Pancreas (tissue), 10 donors: ENCODE results near the gene MACROD2. TPM values are rescaled to one million over a fixed set of nuclear protein-coding genes. Genes with fewer than 3 reads are reported as not detected.

Experiments
- ATAC-seq, 4 donors: fragments of 200-7000 bp; cut with Tn5 transposase; one replicate each; pipeline versions ENCODE4 v1.8.0 to v1.9.1; 2020; ENCODE audit warnings: mild to moderate bottlenecking in 4 of 4, moderate library complexity in 4 of 4
- DNase-seq, 6 donors: peaks; one replicate each; pipeline ENCODE4 v3.0.0-alpha.2; 2020
- FAIRE-seq: peaks from 2 replicates; lab custom pipeline; 2012; peaks lifted over from hg19 to GRCh38; lab: Jason Lieb, UNC
- H3K27ac ChIP-seq, 4 donors: fragments of 200-600 bp; sonication (generic); 1 replicate in 3 of 4; 2 replicates in 1 of 4; pipeline versions ENCODE4 v1.5.0 to v1.8.0; 2020
- H3K27me3 ChIP-seq, 4 donors: fragments of 200-600 bp; one replicate each; pipeline ENCODE4 v1.8.0; 2021
- H3K36me3 ChIP-seq, 3 donors: fragments of 200-600 bp; sonication (generic) in 1 of 3; one replicate each; pipeline versions ENCODE4 v1.5.0 to v1.8.0; 2020 to 2021
- H3K4me1 ChIP-seq, 3 donors: fragments of 200-600 bp; one replicate each; pipeline ENCODE4 v1.8.0; 2021
- H3K4me3 ChIP-seq, 4 donors: fragments of 200-600 bp; sonication (generic) in 2 of 4; one replicate each; pipeline versions ENCODE4 v1.5.0 to v1.8.0; 2020 to 2021
- H3K9me3 ChIP-seq, 4 donors: fragments of 200-600 bp; one replicate each; pipeline ENCODE4 v1.8.0; 2021
- CTCF ChIP-seq, 4 donors: fragments of 200-600 bp; sonication (generic) in 3 of 4; IDR thresholded peaks; one replicate each; pipeline versions ENCODE4 v1.5.0 to v1.8.0; 2021; ENCODE audit warnings: antibody characterized with exemption in 4 of 4
- WGBS, 2 donors: extraction: QIAGEN DNeasy Blood & Tissue Kit; methylation state at CpG; one replicate each; pipeline ENCODE4 v1.1.7; 2013; 5-methylcytosine and 5-hydroxymethylcytosine counted together
- intact Hi-C, 3 donors: fragments of 100-400 bp; cut with DNase I; formaldehyde crosslinking; loops; one replicate each; pipeline versions ENCODE4 v1.11.1 to v1.14.2; 2022
- polyA plus RNA-seq, 2 donors: library from polyadenylated mRNA; stranded (reverse); fragments of 200-250 nt; gene quantifications; one replicate each; pipeline ENCODE4 v1.2.3, GENCODE V29; 2013
- total RNA-seq, 6 donors: library from RNA; stranded (reverse); fragmentation: NEBNext Ultra II Directional in 4 of 6; extraction: Animal tissue kit (Norgen Biotek cat#: 25700) in 4 of 6; gene quantifications; one replicate each; pipeline versions ENCODE4 v1.2.1 to v1.2.4, GENCODE V29; 2021 to 2023
- donor health status: healthy with polysubstance abuse.
- donor health status: DM: no; HTN: no; CAD: no; lungs with moderate emphysema.
- donor health status: DM: no; HTN: no; CAD: no.
- donor health status: control.
- donor health status: control.
- donor health status: Bipolar disorder and iron deficiency.
- donor health status: DM: yes; HTN: yes; CAD: no.
- donor health status: DM: no; HTN: no; CAD: no.
- donor health status: DM: no; HTN: no; CAD: no.
- donor health status: DM: yes; HTN: yes; CAD: no.

MACROD2 gene
- total and polyA plus RNA-seq, 8 donors, result 1.7 to 4.9 (median 2.7) TPM

DNA sequence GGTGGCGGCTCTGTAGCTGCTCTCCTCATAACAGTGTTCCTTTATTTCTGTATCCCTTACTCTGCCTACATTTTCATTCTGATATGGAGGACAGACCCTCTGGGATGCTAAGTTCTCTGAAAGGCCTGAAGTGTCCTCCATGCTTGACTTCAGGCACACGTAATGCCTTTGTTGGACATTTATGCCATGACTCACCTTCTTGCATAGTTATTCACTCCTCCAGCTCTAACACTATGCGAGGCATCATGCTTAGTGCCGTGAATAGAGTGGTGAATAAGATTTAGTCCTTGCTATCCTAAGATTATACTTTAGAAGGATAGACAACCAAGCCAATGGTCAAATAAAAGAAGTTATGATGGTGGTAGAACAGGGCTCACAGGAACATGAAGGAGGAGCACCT is 1103.0 kb downstream of the MACROD2 start:
- intact Hi-C loops, result no loop called here
- FAIRE-seq (no peak), ATAC-seq (no peak), DNase-seq (no peak)
- Histone ChIP-seq H3K9me3 (no peaks in the 10 kb centered on the region), H3K4me3 (no peak overlapping the region), H3K27ac (no peak overlapping the region), H3K27me3 (no peaks in the 10 kb centered on the region), H3K36me3 (no peaks in the 10 kb centered on the region), H3K4me1 (no peaks in the 10 kb centered on the region)
- TF ChIP-seq CTCF (IDR thresholded peaks at IDR 0.05), result no peak
- 92 to 93% methylated on average over 4 of the region's 4 CpGs for WGBS, 2 donors

GRCh38 chr20:15099130-15099529 is 1103.8 kb downstream of the MACROD2 start:
- Histone ChIP-seq H3K27ac (no peak overlapping the region), H3K4me3 (no peak overlapping the region), H3K27me3 (no peaks in the 10 kb centered on the region), H3K4me1 (no peaks in the 10 kb centered on the region), H3K36me3 (no peaks in the 10 kb centered on the region), H3K9me3 (no peaks in the 10 kb centered on the region)
- FAIRE-seq, result no peak
- intact Hi-C loops, result no loop called here
- WGBS, 2 donors, result 72 to 75% methylated on average over 1 of the region's 1 CpG
- no peak for TF ChIP-seq CTCF (IDR thresholded peaks at IDR 0.05)
- ATAC-seq, result no peak
- no peak for DNase-seq

- intact Hi-C loops, result no loop called here
- no peak for DNase-seq
- H3K9me3 ChIP-seq, result no peaks in the 10 kb centered on the region
- no peaks in the 10 kb centered on the region for H3K27me3 ChIP-seq
- H3K36me3 ChIP-seq, result no peaks in the 10 kb centered on the region
- H3K4me3 ChIP-seq, result no peak overlapping the region
- ATAC-seq, result no peak
- H3K27ac ChIP-seq, result no peak overlapping the region
- no peak for TF ChIP-seq CTCF (IDR thresholded peaks at IDR 0.05)
- no peaks in the 10 kb centered on the region for H3K4me1 ChIP-seq
- FAIRE-seq, result no peak
These were observed 1105.3 kb downstream of the MACROD2 start for GRCh38 chr20:15100506-15101160.

- no peaks in the 10 kb centered on the region for H3K27me3 ChIP-seq
- WGBS, 2 donors, result 47 to 49% methylated on average over 1 of the region's 1 CpG
- no peak overlapping the region for H3K27ac ChIP-seq
- FAIRE-seq, result no peak
- H3K9me3 ChIP-seq, result no peaks in the 10 kb centered on the region
- no peak for DNase-seq
- TF ChIP-seq CTCF (IDR thresholded peaks at IDR 0.05), result no peak
- H3K4me1 ChIP-seq, result no peaks in the 10 kb centered on the region
- H3K36me3 ChIP-seq, result no peaks in the 10 kb centered on the region
- H3K4me3 ChIP-seq, result no peak overlapping the region
- intact Hi-C loops, result no loop called here
- peak in 1 of 4 donors; percentile 48 for ATAC-seq
These were observed 1112.6 kb downstream of the MACROD2 start for GRCh38 chr20:15107931-15108330.

- H3K4me3 ChIP-seq, result no peak overlapping the region
- 59 to 63% methylated on average over 7 of the region's 7 CpGs for WGBS, 2 donors
- H3K4me1 ChIP-seq, result no peaks in the 10 kb centered on the region
- H3K36me3 ChIP-seq, result no peaks in the 10 kb centered on the region
- H3K27ac ChIP-seq, result no peak overlapping the region
- FAIRE-seq (no peak), ATAC-seq (peak in 2 of 4 donors; percentile 29 to 62), DNase-seq (no peak)
- H3K27me3 ChIP-seq, result no peaks in the 10 kb centered on the region
- no peaks in the 10 kb centered on the region for H3K9me3 ChIP-seq
- TF ChIP-seq CTCF (IDR thresholded peaks at IDR 0.05), result no peak
- intact Hi-C loops, result no loop called here
These were observed 1114.2 kb downstream of the MACROD2 start for GRCh38 chr20:15109494-15109893.
